HepG2 (cell line): ENCODE results near the gene BOLL. TPM values are rescaled to one million over a fixed set of nuclear protein-coding genes. Genes with fewer than 3 reads are reported as not detected.

ENCODE experiments used
- ATAC-seq: fragments of 200-7000 bp; cut with Tn5 transposase; 3 replicates; pipeline ENCODE4 v1.9.1; 2020; ENCODE audit warnings: mild to moderate bottlenecking, moderate library complexity
- BruUV-seq: library from RNA; stranded (reverse); fragments of 400-500 nt; replicated peaks from 2 replicates; lab custom pipeline; 2021; lab: Mats Ljungman, UMichigan
- CTCF ChIA-PET: fragments of 300-600 bp; formaldehyde crosslinking; extraction: SDS; loops from one replicate; lab custom pipeline; 2021; ENCODE audit warnings: low total read pairs, inconsistent platforms, low intra/inter-chr PET ratio; lab: Yijun Ruan, JAX
- POLR2A ChIA-PET: fragments of 350-600 bp; sonication (Branson Sonifier 250); formaldehyde crosslinking; loops from one replicate; lab custom pipeline; 2020; ENCODE audit warnings: antibody characterized with exemption, inconsistent platforms; lab: Yijun Ruan, JAX
- DNase-seq: peaks from one replicate; pipeline ENCODE4 v3.0.0-alpha.2; 2015; ENCODE audit warnings: low spot score
- FAIRE-seq: peaks from 3 replicates; lab custom pipeline; 2011; peaks lifted over from hg19 to GRCh38; lab: Jason Lieb, UNC
- H2AFZ ChIP-seq: one replicate; pipeline ENCODE4 v1.6.1; 2011; ENCODE audit warnings: low read length, inconsistent platforms
- H3K27ac ChIP-seq: fragments of 300-600 bp; 3 replicates; pipeline ENCODE4 v1.8.0; 2011; ENCODE audit warnings: mixed run types, mild to moderate bottlenecking, mixed read lengths, low read length, inconsistent platforms; ENCODE audit not compliant: insufficient read depth; ENCODE audit errors: extremely low read length
- H3K27me3 ChIP-seq, 2 experiments: fragments of 200-600 bp in 1 of 2; 2 replicates in 1 of 2; 3 replicates in 1 of 2; pipeline versions ENCODE4 v1.6.0 to v1.8.0; 2011; ENCODE audit warnings: low read length in 2 of 2, mild to moderate bottlenecking in 2 of 2, moderate library complexity in 2 of 2, inconsistent platforms in 1 of 2; ENCODE audit not compliant: insufficient read depth in 2 of 2, control insufficient read depth in 1 of 2
- H3K36me3 ChIP-seq, 2 experiments: fragments of 200-600 bp in 1 of 2; replicated peaks in 1 of 2; 2 replicates in 1 of 2; 3 replicates in 1 of 2; pipeline versions ENCODE4 v1.5.1 to v1.8.0; 2011; ENCODE audit warnings: low read length in 2 of 2, inconsistent platforms in 1 of 2; ENCODE audit not compliant: insufficient read depth in 2 of 2, control insufficient read depth in 1 of 2
- H3K4me1 ChIP-seq: 2 replicates; pipeline ENCODE4 v1.5.1; 2012; ENCODE audit warnings: low read length, inconsistent platforms; ENCODE audit not compliant: insufficient read depth
- H3K4me2 ChIP-seq: 2 replicates; pipeline ENCODE4 v1.6.0; 2011; ENCODE audit warnings: low read depth, low read length, inconsistent platforms
- H3K4me3 ChIP-seq, 3 experiments: fragments of 200-600 bp in 1 of 3; sonication (generic), shearing (Covaris generic) in 1 of 3; replicated peaks in 1 of 3; 2 replicates each; pipeline ENCODE4 v1.5.1; 2011 to 2016; ENCODE audit warnings: low read length in 3 of 3, inconsistent platforms in 2 of 3, low read depth in 2 of 3, mild to moderate bottlenecking in 2 of 3, control low read depth in 1 of 3, mixed read lengths in 1 of 3; ENCODE audit not compliant: insufficient read depth in 1 of 3
- H3K79me2 ChIP-seq: one replicate; pipeline ENCODE4 v1.6.1; 2011; ENCODE audit warnings: low read length, inconsistent platforms; ENCODE audit not compliant: insufficient read depth
- H3K9ac ChIP-seq: 2 replicates; pipeline ENCODE4 v1.6.0; 2011; ENCODE audit warnings: mild to moderate bottlenecking, low read depth, low read length, inconsistent platforms; ENCODE audit not compliant: insufficient read depth
- H3K9me3 ChIP-seq: 2 replicates; pipeline ENCODE4 v1.5.1; 2012; ENCODE audit warnings: mild to moderate bottlenecking, low read length
- H4K20me1 ChIP-seq: 2 replicates; pipeline ENCODE4 v1.6.0; 2011; ENCODE audit warnings: inconsistent platforms, mild to moderate bottlenecking, low read length, moderate library complexity; ENCODE audit not compliant: insufficient read depth
- ATF4 ChIP-seq, 2 experiments: fragments of 450-650 bp in 1 of 2; sonication (generic) in 1 of 2; formaldehyde crosslinking; IDR thresholded peaks; 2 replicates each; pipeline versions ENCODE4 v1.5.0 to v1.8.0; 2020 to 2022; ENCODE audit warnings: mild to moderate bottlenecking in 1 of 2, missing genetic modification reagents in 1 of 2
- CENPX ChIP-seq: sonication (generic); formaldehyde crosslinking; IDR thresholded peaks from 2 replicates; pipeline ENCODE4 v1.9.0; 2021; ENCODE audit warnings: mild to moderate bottlenecking, missing genetic modification reagents, moderate library complexity
- HDAC6 ChIP-seq: fragments of 200-600 bp; sonication (generic); IDR thresholded peaks from 2 replicates; pipeline ENCODE4 v1.7.0; 2017; ENCODE audit warnings: mild to moderate bottlenecking, antibody characterized with exemption, low read length, low read depth
- MAFF ChIP-seq: IDR thresholded peaks from 2 replicates; pipeline ENCODE4 v1.6.1; 2011; ENCODE audit warnings: low read depth, low read length, improper control_type of control experiment
- MAFK ChIP-seq, 2 experiments: IDR thresholded peaks in 1 of 2; conservative IDR thresholded peaks in 1 of 2; 2 replicates each; pipeline ENCODE4 v1.6.1; 2011; ENCODE audit warnings: improper control_type of control experiment in 2 of 2, low read length in 2 of 2
- MZF1 ChIP-seq: sonication (generic); formaldehyde crosslinking; IDR thresholded peaks from 2 replicates; pipeline ENCODE4 v1.8.1; 2023; ENCODE audit warnings: mild to moderate bottlenecking, missing genetic modification reagents, borderline replicate concordance
- ONECUT2 ChIP-seq: sonication (generic); formaldehyde crosslinking; IDR thresholded peaks from 2 replicates; pipeline ENCODE4 v1.4.0; 2020; ENCODE audit warnings: missing genetic modification reagents
- RARA ChIP-seq: IDR thresholded peaks from 2 replicates; pipeline ENCODE4 v1.6.1; 2016; ENCODE audit warnings: missing genetic modification reagents, missing compliant biosample characterization
- SATB2 ChIP-seq: sonication (generic); formaldehyde crosslinking; IDR thresholded peaks from 2 replicates; pipeline ENCODE4 v1.5.0; 2020; ENCODE audit warnings: missing genetic modification reagents
- SIX4 ChIP-seq: sonication (generic); formaldehyde crosslinking; IDR thresholded peaks from 2 replicates; pipeline ENCODE4 v1.4.0; 2020; ENCODE audit warnings: missing genetic modification reagents
- TAF15 ChIP-seq: fragments of 200-400 bp; formaldehyde crosslinking; IDR thresholded peaks from one replicate; pipeline ENCODE4 v1.6.1; 2018; ENCODE audit warnings: mild to moderate bottlenecking, low read depth, low read length; ENCODE audit not compliant: poor library complexity, severe bottlenecking
- ZBTB46 ChIP-seq: sonication (generic); formaldehyde crosslinking; IDR thresholded peaks from 2 replicates; pipeline ENCODE4 v1.4.0; 2020; ENCODE audit warnings: mild to moderate bottlenecking, missing genetic modification reagents, borderline replicate concordance
- ZFY ChIP-seq: sonication (generic); formaldehyde crosslinking; IDR thresholded peaks from 2 replicates; pipeline ENCODE4 v1.4.0; 2020; ENCODE audit warnings: missing genetic modification reagents
- ZNF446 ChIP-seq: sonication (generic); formaldehyde crosslinking; IDR thresholded peaks from 2 replicates; pipeline ENCODE4 v1.5.0; 2020; ENCODE audit warnings: mild to moderate bottlenecking, missing genetic modification reagents
- ZNF704 ChIP-seq: sonication (generic); formaldehyde crosslinking; IDR thresholded peaks from 2 replicates; pipeline ENCODE4 v1.8.1; 2023; ENCODE audit warnings: mild to moderate bottlenecking, inconsistent platforms, moderate library complexity, missing genetic modification reagents, borderline replicate concordance
- ZNF792 ChIP-seq: IDR thresholded peaks from 2 replicates; pipeline ENCODE4 v1.6.1; 2016
- WGBS: methylation state at CpG from one replicate; pipeline ENCODE4 v1.1.6; 2017; ENCODE audit warnings: low lambda C conversion rate; 5-methylcytosine and 5-hydroxymethylcytosine counted together
- in situ Hi-C: cut with HindIII; loops from 2 replicates; pipeline ENCODE4 v1.10.0; 2017; ENCODE audit warnings: low pct_unique_long_range_greater_than_20kb; ENCODE audit not compliant: extremely low pct_ligation_motif_present
- intact Hi-C: fragments of 100-400 bp; cut with micrococcal nuclease; formaldehyde crosslinking; loops from one replicate; pipeline ENCODE4 v1.10.0; 2022; ENCODE audit not compliant: unreplicated experiment
- polyA plus RNA-seq, 8 experiments: library from polyadenylated mRNA; depleted of rRNA in 3 of 8; stranded (reverse) in 7 of 8; unstranded in 1 of 8; fragments of >200 nt; fragmentation: Illumina TruSeq in 4 of 8; extraction: Trizol in 4 of 8; gene quantifications; 2 replicates each; pipeline versions ENCODE4 v1.2.1 to v1.2.3, GENCODE V29; 2011 to 2016; ENCODE audit warnings: low read depth in 4 of 8, missing spikeins in 1 of 8, mixed read lengths in 1 of 8; ENCODE audit not compliant: insufficient read depth in 1 of 8
- total RNA-seq, 5 experiments: library from RNA; depleted of rRNA; stranded (reverse); fragments of >200 nt; fragmentation: Illumina TruSeq; extraction: Trizol; gene quantifications; 2 replicates each; pipeline ENCODE4 v1.2.3, GENCODE V29; 2016; ENCODE audit warnings: low read depth in 1 of 5

Gene BOLL
- total and polyA plus RNA-seq, 2 of the 13 experiments (the other 11 are each of a cell fraction or from before 2014, with no cell fraction given), result not detected

- no peak overlapping the region for H2AFZ ChIP-seq
- no peak for FAIRE-seq
- H3K9ac ChIP-seq, result no peak overlapping the region
Observed at GRCh38 chr2:197677056-197677455, 108.1 kb downstream of the BOLL start.

More at GRCh38 chr2:197677056-197677455, 108.1 kb downstream of the BOLL start:
- no TSS peak for BruUV-seq
- peaks cover 0 to 3% of the 10 kb centered on the region in 2 experiments; a peak in 1 of 5 replicates for H3K27me3 ChIP-seq
- H3K27ac ChIP-seq, result no peak overlapping the region
- H4K20me1 ChIP-seq, result no peaks in the 10 kb centered on the region
- 84% methylated on average over 3 of the region's 3 CpGs for WGBS
- in situ Hi-C loops (no loop called here), intact Hi-C loops (no loop called here)
- H3K9me3 ChIP-seq, result no peaks in the 10 kb centered on the region
- TF ChIP-seq ZNF704 (no peak), MZF1 (no peak), SATB2 (no peak), MAFF (no peak), RARA (no peak), ZBTB46 (CRISPR knock-in tag) (no peak), ZFY (CRISPR knock-in tag) (no peak), ZNF792 (CRISPR knock-in tag) (no peak), HDAC6 (no peak), ZNF446 (no peak), ONECUT2 (CRISPR knock-in tag) (no peak), MAFK (conservative IDR thresholded peaks at IDR 0.05 in 1 of 2, IDR thresholded peaks at IDR 0.05 in 1 of 2; ENCODE audit: low read length in 2 of 2) (no peak), SIX4 (CRISPR knock-in tag) (no peak), TAF15 (no peak), ATF4 (CRISPR knock-in tag; IDR thresholded peaks at IDR 0.05) (no peak), CENPX (CRISPR knock-in tag) (no peak)
- H3K79me2 ChIP-seq, result no peaks in the 10 kb centered on the region
- ChIA-PET CTCF (no interaction called here), POLR2A (no interaction called here)
- no peaks in the 10 kb centered on the region for H3K36me3 ChIP-seq
- no peak for DNase-seq
- H3K4me1 ChIP-seq, result peaks cover 22% of the 10 kb centered on the region
- no peak overlapping the region for H3K4me2 ChIP-seq
- H3K4me3 ChIP-seq, result no peak overlapping the region
- ATAC-seq, result no peak
